ENCODE results near the gene DDX56.
A peak's percentile ranks its signal among the peaks of the same experiment; 100 is the strongest.

The DDX56 gene, protein sequence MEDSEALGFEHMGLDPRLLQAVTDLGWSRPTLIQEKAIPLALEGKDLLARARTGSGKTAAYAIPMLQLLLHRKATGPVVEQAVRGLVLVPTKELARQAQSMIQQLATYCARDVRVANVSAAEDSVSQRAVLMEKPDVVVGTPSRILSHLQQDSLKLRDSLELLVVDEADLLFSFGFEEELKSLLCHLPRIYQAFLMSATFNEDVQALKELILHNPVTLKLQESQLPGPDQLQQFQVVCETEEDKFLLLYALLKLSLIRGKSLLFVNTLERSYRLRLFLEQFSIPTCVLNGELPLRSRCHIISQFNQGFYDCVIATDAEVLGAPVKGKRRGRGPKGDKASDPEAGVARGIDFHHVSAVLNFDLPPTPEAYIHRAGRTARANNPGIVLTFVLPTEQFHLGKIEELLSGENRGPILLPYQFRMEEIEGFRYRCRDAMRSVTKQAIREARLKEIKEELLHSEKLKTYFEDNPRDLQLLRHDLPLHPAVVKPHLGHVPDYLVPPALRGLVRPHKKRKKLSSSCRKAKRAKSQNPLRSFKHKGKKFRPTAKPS

GRCh38 chr7:44573464-44574286 lies at the start of gene DDX56:
TSS of gene DDX56 (minus strand) at chr7:44573908. CDS start at chr7:44573895, 13 bp downstream.
- TF ChIP-seq, protein P1, sequence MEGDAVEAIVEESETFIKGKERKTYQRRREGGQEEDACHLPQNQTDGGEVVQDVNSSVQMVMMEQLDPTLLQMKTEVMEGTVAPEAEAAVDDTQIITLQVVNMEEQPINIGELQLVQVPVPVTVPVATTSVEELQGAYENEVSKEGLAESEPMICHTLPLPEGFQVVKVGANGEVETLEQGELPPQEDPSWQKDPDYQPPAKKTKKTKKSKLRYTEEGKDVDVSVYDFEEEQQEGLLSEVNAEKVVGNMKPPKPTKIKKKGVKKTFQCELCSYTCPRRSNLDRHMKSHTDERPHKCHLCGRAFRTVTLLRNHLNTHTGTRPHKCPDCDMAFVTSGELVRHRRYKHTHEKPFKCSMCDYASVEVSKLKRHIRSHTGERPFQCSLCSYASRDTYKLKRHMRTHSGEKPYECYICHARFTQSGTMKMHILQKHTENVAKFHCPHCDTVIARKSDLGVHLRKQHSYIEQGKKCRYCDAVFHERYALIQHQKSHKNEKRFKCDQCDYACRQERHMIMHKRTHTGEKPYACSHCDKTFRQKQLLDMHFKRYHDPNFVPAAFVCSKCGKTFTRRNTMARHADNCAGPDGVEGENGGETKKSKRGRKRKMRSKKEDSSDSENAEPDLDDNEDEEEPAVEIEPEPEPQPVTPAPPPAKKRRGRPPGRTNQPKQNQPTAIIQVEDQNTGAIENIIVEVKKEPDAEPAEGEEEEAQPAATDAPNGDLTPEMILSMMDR (IDR thresholded peaks at IDR 0.05; ENCODE audit: insufficient read depth, low read depth, low read length, missing control alignments), result no peak
- peak; percentile 97 for DNase-seq (ENCODE audit: low read depth)
- H3K4me3 ChIP-seq (ENCODE audit: low read depth, low read length), result peak within 1 kb of the TSS; percentile 84

GRCh38 chr7:44622342-44623151 lies 48.8 kb upstream of the DDX56 start:
- peak; percentile 81 for DNase-seq (ENCODE audit: low read depth)
- TF ChIP-seq, protein P1 (IDR thresholded peaks at IDR 0.05; ENCODE audit: insufficient read depth, low read depth, low read length, missing control alignments), result no peak
- H3K4me3 ChIP-seq (ENCODE audit: low read depth, low read length), result peak overlapping the region; percentile 51

DNA sequence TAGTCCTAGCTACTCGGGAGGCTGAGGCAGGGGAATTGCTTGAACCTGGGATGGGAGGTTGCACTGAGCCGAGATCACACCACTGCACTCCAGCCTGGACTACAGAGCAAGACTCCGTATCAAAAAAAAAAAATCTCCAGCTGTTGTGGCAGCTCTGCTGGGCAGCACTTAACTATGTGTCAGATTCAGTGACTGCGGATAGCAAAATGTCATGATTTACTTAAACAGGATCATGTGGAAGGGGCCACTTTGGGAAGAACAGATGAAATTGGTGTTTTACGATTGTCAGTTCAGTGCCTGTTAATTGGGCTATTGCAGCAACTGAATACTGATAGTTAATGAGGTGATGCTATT lies 48.0 kb upstream of the DDX56 start:
- DNase-seq (ENCODE audit: low read depth), result no peak
- H3K4me3 ChIP-seq (ENCODE audit: low read depth, low read length), result no peak overlapping the region
- TF ChIP-seq, protein P1 (IDR thresholded peaks at IDR 0.05; ENCODE audit: insufficient read depth, low read depth, low read length, missing control alignments), result no peak

DNA sequence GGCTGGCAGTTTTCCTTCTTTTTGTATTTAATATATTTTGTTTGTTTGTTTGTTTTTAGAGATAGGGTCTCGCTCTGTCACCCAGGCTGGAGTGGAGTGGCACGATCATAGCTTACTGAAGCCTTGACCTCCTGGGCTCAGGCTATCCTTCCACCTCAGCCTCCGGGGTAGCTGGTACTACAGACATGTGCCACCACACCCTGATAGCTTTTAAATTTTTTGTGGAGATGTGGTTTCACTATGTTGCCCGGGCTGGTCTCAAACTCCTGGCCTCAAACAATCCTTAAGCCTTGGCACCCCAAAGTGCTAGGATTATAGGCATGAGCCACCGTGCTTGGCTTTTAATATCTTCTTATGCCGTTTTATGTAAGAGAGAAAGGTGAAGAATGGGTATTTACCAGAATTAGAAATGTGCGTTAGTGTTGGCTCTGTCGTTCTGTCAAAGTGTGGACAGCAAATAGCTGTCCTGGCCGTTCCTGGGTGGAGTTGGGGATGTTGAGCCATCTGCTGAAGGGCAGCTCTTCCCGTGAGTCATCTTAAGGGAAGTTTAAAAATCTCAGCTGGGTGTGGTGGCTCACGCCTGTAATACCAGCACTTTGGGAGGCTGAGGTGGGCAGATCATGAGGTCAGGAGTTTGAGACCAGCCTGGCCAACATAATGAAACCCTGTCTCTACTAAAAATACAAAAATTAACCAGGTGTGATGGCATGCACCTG lies 47.5 kb upstream of the DDX56 start:
- no peak overlapping the region for H3K4me3 ChIP-seq (ENCODE audit: low read depth, low read length)
- no peak for DNase-seq (ENCODE audit: low read depth)
- TF ChIP-seq, protein P1 (IDR thresholded peaks at IDR 0.05; ENCODE audit: insufficient read depth, low read depth, low read length, missing control alignments), result no peak

DNA sequence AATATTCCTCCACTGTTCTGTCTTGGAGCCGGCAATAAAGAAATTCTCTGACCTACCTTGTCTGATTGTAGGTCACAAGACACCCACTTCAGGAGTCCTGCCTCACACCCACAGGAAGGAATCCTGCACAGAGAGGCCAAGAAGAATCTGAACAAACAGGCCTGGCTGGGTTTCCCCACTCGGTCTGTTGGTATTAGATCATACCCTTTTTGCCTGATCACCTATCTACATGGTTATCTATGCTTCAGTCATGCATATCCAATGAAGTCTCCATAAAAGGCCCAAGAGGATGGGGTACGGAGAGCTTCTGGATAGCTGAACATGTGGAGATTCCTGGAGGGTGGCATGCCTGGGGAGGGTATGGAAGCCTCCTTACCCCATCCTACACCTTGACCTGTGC lies 45.0 kb upstream of the DDX56 start:
- TF ChIP-seq, protein P1 (IDR thresholded peaks at IDR 0.05; ENCODE audit: insufficient read depth, low read depth, low read length, missing control alignments), result no peak
- H3K4me3 ChIP-seq (ENCODE audit: low read depth, low read length), result peak overlapping the region; percentile 24
- peak; percentile 60 for DNase-seq (ENCODE audit: low read depth)

GRCh38 chr7:44618045-44618444 lies 44.3 kb upstream of the DDX56 start:
- no peak for DNase-seq (ENCODE audit: low read depth)
- peak overlapping the region; percentile 24 for H3K4me3 ChIP-seq (ENCODE audit: low read depth, low read length)
- TF ChIP-seq, protein P1 (IDR thresholded peaks at IDR 0.05; ENCODE audit: insufficient read depth, low read depth, low read length, missing control alignments), result no peak
